Naive thymus-derived CD8-positive, alpha-beta T cell (primary cell): Measurements from ENCODE around the gene AOPEP. TPM values are rescaled to one million over a fixed set of nuclear protein-coding genes. Genes with fewer than 3 reads are reported as not detected.
"Not testable (repeated sequence)": the region's sequence is repeated elsewhere in the genome, so short reads cannot be mapped to it uniquely, and the experiment has no call there.

Experiments
- ATAC-seq, 2 donors: fragments of 150-1000 bp; cut with Tn5 transposase in 1 of 2; sonication (Bioruptor Pico), chemical (Tn5 transposase) in 1 of 2; 1 replicate in 1 of 2; 2 replicates in 1 of 2; pipeline ENCODE4 v1.10.0; 2021; ENCODE audit warnings: mild to moderate bottlenecking in 2 of 2, moderate library complexity in 2 of 2
- POLR2A ChIA-PET: fragments of 350-600 bp; sonication (Branson Sonifier 250); formaldehyde crosslinking; loops from one replicate; lab custom pipeline; 2021; ENCODE audit warnings: antibody characterized with exemption; lab: Charles Lee
- DNase-seq, 10 donors: peaks; one replicate each; pipeline versions ENCODE4 v3.0.0 to v3.0.0-alpha.2; 2020 to 2022
- H3K27ac Mint-ChIP-seq, 10 donors: one replicate each; pipeline ENCODE4 v1.8.0; 2020 to 2022; ENCODE audit warnings: mild to moderate bottlenecking in 10 of 10, mixed read lengths in 10 of 10, moderate library complexity in 4 of 10, inconsistent platforms in 1 of 10
- H3K27me3 Mint-ChIP-seq, 5 donors: one replicate each; pipeline ENCODE4 v1.8.0; 2021 to 2022; ENCODE audit warnings: mixed read lengths in 5 of 5
- H3K36me3 Mint-ChIP-seq, 3 donors: one replicate each; pipeline ENCODE4 v1.8.0; 2020 to 2022; ENCODE audit warnings: mixed read lengths in 3 of 3, mild to moderate bottlenecking in 2 of 3, inconsistent platforms in 1 of 3
- H3K4me1 Mint-ChIP-seq, 4 donors: one replicate each; pipeline ENCODE4 v1.8.0; 2021 to 2022; ENCODE audit warnings: mixed read lengths in 4 of 4
- H3K4me3 Mint-ChIP-seq, 10 donors: one replicate each; pipeline ENCODE4 v1.8.0; 2020 to 2022; ENCODE audit warnings: mild to moderate bottlenecking in 10 of 10, mixed read lengths in 10 of 10, moderate library complexity in 6 of 10, inconsistent platforms in 1 of 10
- H3K9me3 Mint-ChIP-seq, 9 donors: one replicate each; pipeline ENCODE4 v1.8.0; 2020 to 2022; ENCODE audit warnings: mixed read lengths in 9 of 9, mild to moderate bottlenecking in 3 of 9, inconsistent platforms in 1 of 9, moderate library complexity in 1 of 9
- polyA plus RNA-seq, 3 donors: library from polyadenylated mRNA; unstranded; fragments of 300-500 nt; fragmentation: Illumina TruSeq; gene quantifications; one replicate each; pipeline ENCODE4 v1.2.3, GENCODE V29; 2021
- total RNA-seq, 8 experiments: library from RNA in 2 of 8; stranded (reverse) in 2 of 8; gene quantifications; one replicate each; pipeline ENCODE4 v1.2.3 and lab custom pipeline; 2021 to 2026

The AOPEP gene
- total and polyA plus RNA-seq, 5 experiments from 2014 or later, result 4.3 to 10.8 (median 7.4) TPM

GRCh38 chr9:95017661-95018060 lies 291.2 kb downstream of the AOPEP start:
- POLR2A ChIA-PET, result no interaction called here
- Mint-ChIP-seq H3K4me3 (no peak overlapping the region), H3K9me3 (no peaks in the 10 kb centered on the region), H3K27ac (no peak overlapping the region), H3K27me3 (no peaks in the 10 kb centered on the region), H3K4me1 (no peaks in the 10 kb centered on the region), H3K36me3 (peaks cover 3 to 27% (median 22%) of the 10 kb centered on the region in 3 donors)
- no peak for DNase-seq
- ATAC-seq, result no peak

DNA sequence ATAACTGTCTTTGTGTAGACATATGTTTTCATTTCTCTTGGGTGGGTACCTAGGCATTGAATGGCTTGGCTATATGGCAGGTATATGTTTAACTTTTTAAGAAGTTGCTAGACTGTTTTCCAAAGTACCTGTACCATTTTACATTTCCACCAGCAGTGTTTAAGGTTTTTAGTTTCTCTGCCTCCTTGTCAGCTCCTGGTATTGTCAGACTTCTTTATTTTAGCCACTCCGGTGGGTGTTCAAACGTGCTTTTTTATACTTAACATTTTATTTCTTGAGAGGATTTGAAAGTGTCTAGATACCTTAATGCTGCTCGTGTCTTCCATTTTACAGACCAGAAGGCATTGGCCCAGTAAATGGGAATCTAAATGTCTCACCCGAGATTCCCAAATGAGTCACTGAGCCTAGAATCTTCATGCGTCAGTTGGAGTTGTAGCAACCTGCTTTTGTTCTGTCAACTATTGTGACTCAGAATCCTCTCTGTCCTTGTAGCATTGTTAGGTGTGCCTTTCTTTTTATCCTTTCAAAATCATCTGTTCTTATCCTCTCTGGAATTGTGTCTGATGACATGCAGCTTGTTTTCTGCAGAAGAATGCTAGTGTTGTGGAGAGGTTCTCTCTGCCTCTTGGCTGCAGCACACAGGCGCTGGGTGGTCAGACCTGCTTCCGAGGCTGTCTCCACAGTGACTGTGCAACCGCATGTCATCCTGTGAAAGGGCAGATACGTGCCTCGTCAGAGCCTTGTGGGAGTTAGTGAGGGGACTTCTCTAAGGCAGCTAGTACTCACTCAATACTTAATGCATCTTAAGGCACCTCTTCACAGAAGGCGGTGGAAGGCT lies 291.8 kb downstream of the AOPEP start:
- H3K4me1 Mint-ChIP-seq, result no peaks in the 10 kb centered on the region

DNA sequence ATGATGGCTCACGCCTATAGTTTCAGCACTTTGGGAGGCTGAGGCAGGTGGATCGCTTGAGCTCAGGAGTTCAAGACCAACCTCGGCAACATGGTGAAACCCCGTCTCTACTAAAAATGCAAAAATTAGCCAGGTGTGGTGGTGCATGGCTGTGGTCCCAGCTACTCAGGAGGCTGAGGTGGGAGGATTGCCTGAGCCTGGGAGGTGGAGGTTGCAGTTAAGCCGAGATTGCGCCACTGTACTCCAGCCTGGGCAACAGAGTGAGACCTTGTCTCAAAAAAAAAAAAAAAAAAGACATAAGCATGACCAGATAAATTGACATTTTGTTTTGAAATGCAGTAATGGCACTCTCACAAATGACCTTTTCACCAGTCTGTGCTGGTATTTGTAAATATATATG lies 294.1 kb downstream of the AOPEP start:
- not testable (repeated sequence) for H3K9me3 Mint-ChIP-seq, H3K27ac Mint-ChIP-seq, H3K4me1 Mint-ChIP-seq, DNase-seq, H3K4me3 Mint-ChIP-seq, ATAC-seq, H3K27me3 Mint-ChIP-seq
- H3K36me3 Mint-ChIP-seq, result peaks cover 3 to 23% (median 22%) of the 10 kb centered on the region in 3 donors
- POLR2A ChIA-PET, result interaction anchor here (0.7 kb wide), 1 partner anchor 148 kb away, joined by 3 read pairs; no protein-coding TSS in a partner anchor

More for the DNA sequence above, 291.8 kb downstream of the AOPEP start:
- H3K4me3 Mint-ChIP-seq, result no peak overlapping the region
- H3K27ac Mint-ChIP-seq, result peak overlapping the region in 1 of 10 donors; percentile 52
- peaks cover 3 to 27% (median 22%) of the 10 kb centered on the region in 3 donors for H3K36me3 Mint-ChIP-seq
- no peaks in the 10 kb centered on the region for H3K27me3 Mint-ChIP-seq
- H3K9me3 Mint-ChIP-seq, result no peaks in the 10 kb centered on the region
- POLR2A ChIA-PET, result no interaction called here
- ATAC-seq (no peak), DNase-seq (no peak)

- DNase-seq, result no peak
- Mint-ChIP-seq H3K36me3 (peaks cover 3 to 20% (median 19%) of the 10 kb centered on the region in 3 donors), H3K27ac (no peak overlapping the region), H3K27me3 (no peaks in the 10 kb centered on the region), H3K4me1 (no peaks in the 10 kb centered on the region), H3K4me3 (no peak overlapping the region), H3K9me3 (no peaks in the 10 kb centered on the region)
- POLR2A ChIA-PET, result no interaction called here
- no peak for ATAC-seq
Measured at GRCh38 chr9:95021166-95021886, 294.8 kb downstream of the AOPEP start.

GRCh38 chr9:95022657-95023056 lies 296.2 kb downstream of the AOPEP start:
- no peaks in the 10 kb centered on the region for H3K4me1 Mint-ChIP-seq
- POLR2A ChIA-PET, result no interaction called here
- no peak for ATAC-seq
- no peak overlapping the region for H3K27ac Mint-ChIP-seq
- H3K36me3 Mint-ChIP-seq, result peaks cover 3 to 24% (median 17%) of the 10 kb centered on the region in 3 donors
- DNase-seq, result no peak
- H3K9me3 Mint-ChIP-seq, result no peaks in the 10 kb centered on the region
- no peaks in the 10 kb centered on the region for H3K27me3 Mint-ChIP-seq
- no peak overlapping the region for H3K4me3 Mint-ChIP-seq

GRCh38 chr9:95023217-95024003 lies 296.9 kb downstream of the AOPEP start:
- Mint-ChIP-seq H3K27ac (no peak overlapping the region), H3K9me3 (no peaks in the 10 kb centered on the region), H3K4me3 (no peak overlapping the region), H3K36me3 (peaks cover 3 to 24% (median 16%) of the 10 kb centered on the region in 3 donors), H3K4me1 (no peaks in the 10 kb centered on the region), H3K27me3 (no peaks in the 10 kb centered on the region)
- POLR2A ChIA-PET, result no interaction called here
- DNase-seq (no peak), ATAC-seq (no peak)

GRCh38 chr9:95024097-95024671 lies 297.7 kb downstream of the AOPEP start:
- DNase-seq (no peak), ATAC-seq (no peak)
- H3K27ac Mint-ChIP-seq, result no peak overlapping the region
- no peaks in the 10 kb centered on the region for H3K9me3 Mint-ChIP-seq
- no peak overlapping the region for H3K4me3 Mint-ChIP-seq
- POLR2A ChIA-PET, result no interaction called here
- H3K4me1 Mint-ChIP-seq, result no peaks in the 10 kb centered on the region
- no peaks in the 10 kb centered on the region for H3K27me3 Mint-ChIP-seq
- peaks cover 3 to 23% (median 12%) of the 10 kb centered on the region in 3 donors for H3K36me3 Mint-ChIP-seq

- peaks cover 0 to 2% (median 0%) of the 10 kb centered on the region in 4 donors for H3K4me1 Mint-ChIP-seq
- no peak for ATAC-seq
- no peak overlapping the region for H3K4me3 Mint-ChIP-seq
- POLR2A ChIA-PET, result no interaction called here
- no peaks in the 10 kb centered on the region for H3K9me3 Mint-ChIP-seq
- H3K27ac Mint-ChIP-seq, result no peak overlapping the region
- peaks cover 2 to 14% (median 3%) of the 10 kb centered on the region in 3 donors for H3K36me3 Mint-ChIP-seq
- DNase-seq, result no peak
- no peaks in the 10 kb centered on the region for H3K27me3 Mint-ChIP-seq
Measured at GRCh38 chr9:95025213-95026147, 299.0 kb downstream of the AOPEP start.

GRCh38 chr9:95026148-95026524 lies 299.6 kb downstream of the AOPEP start:
- H3K27ac Mint-ChIP-seq, result no peak overlapping the region
- DNase-seq (no peak), ATAC-seq (no peak)
- POLR2A ChIA-PET, result no interaction called here
- no peak overlapping the region for H3K4me3 Mint-ChIP-seq
- no peaks in the 10 kb centered on the region for H3K9me3 Mint-ChIP-seq
- H3K27me3 Mint-ChIP-seq, result no peaks in the 10 kb centered on the region
- peaks cover 2 to 15% (median 3%) of the 10 kb centered on the region in 3 donors for H3K36me3 Mint-ChIP-seq
- H3K4me1 Mint-ChIP-seq, result peaks cover 0 to 8% (median 0%) of the 10 kb centered on the region in 4 donors

GRCh38 chr9:95027914-95028852 lies 301.7 kb downstream of the AOPEP start:
- Mint-ChIP-seq H3K4me3 (no peak overlapping the region), H3K27ac (no peak overlapping the region), H3K4me1 (peaks cover 0 to 15% (median under 1%) of the 10 kb centered on the region in 4 donors), H3K36me3 (peaks cover 0 to 7% (median 0%) of the 10 kb centered on the region in 3 donors), H3K9me3 (no peaks in the 10 kb centered on the region), H3K27me3 (no peaks in the 10 kb centered on the region)
- POLR2A ChIA-PET, result no interaction called here
- no peak for DNase-seq
- no peak for ATAC-seq

DNA sequence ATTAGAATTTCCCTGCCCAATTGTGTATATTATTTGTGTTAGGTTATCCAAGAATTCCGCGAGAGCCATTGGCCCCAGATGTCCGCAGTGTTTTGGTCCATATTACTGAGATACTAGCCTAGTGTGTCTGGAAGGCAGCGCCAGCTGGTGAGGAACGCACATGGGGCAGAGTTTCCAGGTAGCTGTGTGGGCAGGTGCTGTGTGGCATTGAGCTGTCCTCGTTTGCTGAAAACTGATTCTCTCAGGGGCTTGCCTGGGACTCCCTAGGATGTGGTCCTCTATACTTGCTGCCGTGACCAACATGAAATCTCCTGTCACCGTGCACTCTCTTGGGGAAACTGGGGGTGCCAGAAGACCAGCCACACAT lies 302.3 kb downstream of the AOPEP start:
- Mint-ChIP-seq H3K9me3 (no peaks in the 10 kb centered on the region), H3K27ac (no peak overlapping the region), H3K4me3 (no peak overlapping the region), H3K36me3 (peaks cover 0 to 7% (median 0%) of the 10 kb centered on the region in 3 donors), H3K27me3 (no peaks in the 10 kb centered on the region), H3K4me1 (peaks cover 0 to 15% (median under 1%) of the 10 kb centered on the region in 4 donors)
- POLR2A ChIA-PET, result no interaction called here
- ATAC-seq, result no peak
- no peak for DNase-seq
